SK-N-SH treated with all-trans-retinoic acid at 6 μM for 48 hours (cell line): ENCODE results near the gene HLA-DMA.

ENCODE experiments used
- ATAC-seq: fragments of 200-7000 bp; cut with Tn5 transposase; 3 replicates; pipeline ENCODE4 v1.9.1; 2020; ENCODE audit warnings: mild to moderate bottlenecking, moderate library complexity
- ARNTL ChIP-seq: fragments of 450-650 bp; formaldehyde crosslinking; IDR thresholded peaks from 2 replicates; pipeline ENCODE4 v1.5.0; 2020; ENCODE audit warnings: low read depth, mild to moderate bottlenecking, moderate library complexity, borderline replicate concordance
- BACH2 ChIP-seq: fragments of 250-450 bp; sonication (Bioruptor Pico); IDR thresholded peaks from 2 replicates; pipeline ENCODE4 v1.9.0; 2021; ENCODE audit warnings: mild to moderate bottlenecking, borderline replicate concordance
- CREB5 ChIP-seq: fragments of 250-450 bp; sonication (Bioruptor Pico); IDR thresholded peaks from 2 replicates; pipeline ENCODE4 v1.5.1; 2020; ENCODE audit warnings: low read depth, mild to moderate bottlenecking, moderate library complexity
- CSDC2 ChIP-seq: fragments of 250-450 bp; sonication (Bioruptor Pico); IDR thresholded peaks from 2 replicates; pipeline ENCODE4 v1.5.0; 2020; ENCODE audit warnings: mild to moderate bottlenecking, moderate library complexity
- CSRNP3 ChIP-seq: fragments of 250-450 bp; sonication (Bioruptor Pico); IDR thresholded peaks from 2 replicates; pipeline ENCODE4 v1.5.1; 2021; ENCODE audit warnings: mild to moderate bottlenecking, moderate library complexity
- ESRRG ChIP-seq: fragments of 250-450 bp; sonication (Bioruptor Pico); IDR thresholded peaks from 2 replicates; pipeline ENCODE4 v1.6.1; 2021; ENCODE audit warnings: mild to moderate bottlenecking
- GLIS3 ChIP-seq: fragments of 250-450 bp; sonication (Bioruptor Pico); IDR thresholded peaks from 2 replicates; pipeline ENCODE4 v1.5.0; 2020; ENCODE audit warnings: mild to moderate bottlenecking, moderate library complexity
- ISL1 ChIP-seq: fragments of 250-450 bp; sonication (Bioruptor Pico); IDR thresholded peaks from 2 replicates; pipeline ENCODE4 v2.1.2; 2022; ENCODE audit warnings: mild to moderate bottlenecking, moderate library complexity
- OSR1 ChIP-seq: fragments of 250-450 bp; sonication (Bioruptor Pico); IDR thresholded peaks from 2 replicates; pipeline ENCODE4 v1.8.0; 2022; ENCODE audit warnings: moderate library complexity, mild to moderate bottlenecking, inconsistent platforms
- PATZ1 ChIP-seq: fragments of 250-450 bp; sonication (Bioruptor Pico); IDR thresholded peaks from 2 replicates; pipeline ENCODE4 v1.8.0; 2020; ENCODE audit warnings: mild to moderate bottlenecking, moderate library complexity, borderline replicate concordance
- POU6F1 ChIP-seq: fragments of 250-450 bp; sonication (Bioruptor Pico); IDR thresholded peaks from 2 replicates; pipeline ENCODE4 v1.8.0; 2021; ENCODE audit warnings: low read depth, mild to moderate bottlenecking, moderate library complexity, borderline replicate concordance
- PPARA ChIP-seq: fragments of 250-450 bp; sonication (Bioruptor Pico); IDR thresholded peaks from 2 replicates; pipeline ENCODE4 v1.5.0; 2020; ENCODE audit warnings: mild to moderate bottlenecking, borderline replicate concordance
- RARB ChIP-seq: fragments of 250-450 bp; sonication (Bioruptor Pico); IDR thresholded peaks from 2 replicates; pipeline ENCODE4 v1.8.0; 2021; ENCODE audit warnings: mild to moderate bottlenecking, moderate library complexity
- SNAI2 ChIP-seq: fragments of 250-450 bp; sonication (Bioruptor Pico); IDR thresholded peaks from 2 replicates; pipeline ENCODE4 v1.5.0; 2020; ENCODE audit warnings: mild to moderate bottlenecking, moderate library complexity
- TCF4 ChIP-seq: fragments of 250-450 bp; sonication (Bioruptor Pico); IDR thresholded peaks from 2 replicates; pipeline ENCODE4 v1.8.0; 2021; ENCODE audit warnings: mild to moderate bottlenecking, moderate library complexity, borderline replicate concordance
- TOX ChIP-seq: fragments of 250-450 bp; sonication (Bioruptor Pico); IDR thresholded peaks from 2 replicates; pipeline ENCODE4 v1.8.0; 2021; ENCODE audit warnings: mild to moderate bottlenecking, moderate library complexity, borderline replicate concordance
- TSHZ2 ChIP-seq: fragments of 250-450 bp; sonication (Bioruptor Pico); IDR thresholded peaks from 2 replicates; pipeline ENCODE4 v1.5.0; 2020; ENCODE audit warnings: mild to moderate bottlenecking, moderate library complexity
- ZC3H10 ChIP-seq: fragments of 250-450 bp; sonication (Bioruptor Pico); IDR thresholded peaks from 2 replicates; pipeline ENCODE4 v1.5.1; 2021; ENCODE audit warnings: mild to moderate bottlenecking, moderate library complexity
- ZFP3 ChIP-seq: fragments of 250-450 bp; sonication (Bioruptor Pico); IDR thresholded peaks from 2 replicates; pipeline ENCODE4 v1.5.0; 2020; ENCODE audit warnings: mild to moderate bottlenecking, moderate library complexity
- ZFP30 ChIP-seq: fragments of 450-650 bp; formaldehyde crosslinking; IDR thresholded peaks from 2 replicates; pipeline ENCODE4 v1.5.0; 2022; ENCODE audit warnings: mild to moderate bottlenecking, moderate library complexity
- ZNF70 ChIP-seq: fragments of 450-650 bp; formaldehyde crosslinking; IDR thresholded peaks from 2 replicates; pipeline ENCODE4 v1.5.0; 2020; ENCODE audit warnings: mild to moderate bottlenecking, moderate library complexity
- ZNF8 ChIP-seq: fragments of 450-650 bp; formaldehyde crosslinking; IDR thresholded peaks from 2 replicates; pipeline ENCODE4 v1.5.0; 2020; ENCODE audit warnings: mild to moderate bottlenecking, moderate library complexity

HLA-DMA gene

GRCh38 chr6:32933661-32934085 lies 19.2 kb downstream of the HLA-DMA start:
- TF ChIP-seq SNAI2 (CRISPR knock-in tag), result no peak

GRCh38 chr6:32932132-32932868 lies 20.6 kb downstream of the HLA-DMA start:
- TF ChIP-seq TSHZ2 (CRISPR knock-in tag), result no peak
- no peak for TF ChIP-seq ZNF70 (CRISPR knock-in tag)
- TF ChIP-seq ISL1 (CRISPR knock-in tag), result no peak
- TF ChIP-seq RARB (CRISPR knock-in tag), result no peak
- no peak for TF ChIP-seq SNAI2 (CRISPR knock-in tag)
- TF ChIP-seq OSR1 (CRISPR knock-in tag), result no peak
- TF ChIP-seq CSDC2 (CRISPR knock-in tag), result no peak
- no peak for TF ChIP-seq TOX
- no peak for TF ChIP-seq ZNF8 (CRISPR knock-in tag)
- TF ChIP-seq TCF4 (CRISPR knock-in tag), result no peak
- TF ChIP-seq CSRNP3 (CRISPR knock-in tag), result no peak

More at GRCh38 chr6:32933661-32934085, 19.2 kb downstream of the HLA-DMA start:
- ATAC-seq, result peak; percentile 82

GRCh38 chr6:32931211-32931610 lies 21.7 kb downstream of the HLA-DMA start:
- no peak for TF ChIP-seq TSHZ2 (CRISPR knock-in tag)
- TF ChIP-seq SNAI2 (CRISPR knock-in tag), result no peak
- TF ChIP-seq ISL1 (CRISPR knock-in tag), result no peak
- TF ChIP-seq, all 23 proteins: peak for 0
- no peak for ATAC-seq

More at GRCh38 chr6:32932132-32932868, 20.6 kb downstream of the HLA-DMA start:
- ATAC-seq, result no peak

- TF ChIP-seq POU6F1 (CRISPR knock-in tag) (no peak), PATZ1 (no peak), CSDC2 (CRISPR knock-in tag) (no peak), ARNTL (CRISPR knock-in tag) (no peak), ZFP30 (CRISPR knock-in tag) (no peak), CREB5 (CRISPR knock-in tag) (no peak), SNAI2 (CRISPR knock-in tag) (no peak), CSRNP3 (CRISPR knock-in tag) (no peak), ZC3H10 (CRISPR knock-in tag) (no peak), ZNF8 (CRISPR knock-in tag) (no peak), GLIS3 (CRISPR knock-in tag) (no peak), PPARA (no peak), BACH2 (no peak), ZFP3 (CRISPR knock-in tag) (no peak), RARB (CRISPR knock-in tag) (no peak), ESRRG (no peak)
- TF ChIP-seq, all 23 proteins: peak for 0
- no peak for ATAC-seq
Observed at GRCh38 chr6:32922083-32922482, 30.8 kb downstream of the HLA-DMA start.
